ENCODE data around the gene TMEM30B. TPM values are rescaled to one million over a fixed set of nuclear protein-coding genes. Genes with fewer than 3 reads are reported as not detected.

Gene TMEM30B
- total RNA-seq, 2 donors from 2014 or later, result 2.0 to 3.7 TPM

- Histone ChIP-seq H3K36me3 (no peaks in the 10 kb centered on the region), H3K27ac (peak overlapping the region; percentile 73 to 78), H3K9me3 (no peaks in the 10 kb centered on the region), H3K4me3 (peak overlapping the region; percentile 44 to 61), H3K27me3 (no peaks in the 10 kb centered on the region), H3K4me1 (peaks cover 0 to 16% of the 10 kb centered on the region in 2 donors)
- no peak for DNase-seq (ENCODE audit: low spot score)
- TF ChIP-seq CTCF (IDR thresholded peaks at IDR 0.05), result no peak
These were observed 1.0 kb downstream of the TMEM30B start for GRCh38 chr14:61280092-61280525.

DNA sequence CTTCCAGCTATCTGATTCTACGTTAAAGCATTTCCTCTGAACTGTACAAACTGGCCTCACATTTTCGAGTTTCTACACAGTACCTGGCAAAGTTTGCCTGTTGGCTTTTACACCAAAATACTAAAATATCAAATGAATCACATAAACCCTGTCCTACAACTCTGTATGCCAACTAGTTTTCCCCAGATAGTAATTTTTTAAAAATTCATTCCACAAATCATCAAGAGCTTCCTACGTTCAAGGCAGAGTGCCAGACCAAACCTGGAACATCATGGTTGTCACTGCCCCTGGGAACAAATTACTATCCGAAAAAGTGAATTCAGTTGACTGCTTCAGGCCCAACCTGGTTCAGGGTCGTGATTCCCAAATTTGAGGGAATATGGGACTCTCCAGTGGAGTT is 2.1 kb downstream of the TMEM30B start:
- H3K9me3 ChIP-seq, result no peaks in the 10 kb centered on the region
- DNase-seq (ENCODE audit: low spot score), result no peak
- no peaks in the 10 kb centered on the region for H3K27me3 ChIP-seq
- H3K27ac ChIP-seq, result no peak overlapping the region
- H3K4me1 ChIP-seq, result peaks cover 0 to 16% of the 10 kb centered on the region in 2 donors
- no peak for TF ChIP-seq CTCF (IDR thresholded peaks at IDR 0.05)
- H3K4me3 ChIP-seq, result no peak overlapping the region
- H3K36me3 ChIP-seq, result no peaks in the 10 kb centered on the region

- no peak for TF ChIP-seq CTCF (IDR thresholded peaks at IDR 0.05)
- no peak overlapping the region for H3K4me3 ChIP-seq
- no peaks in the 10 kb centered on the region for H3K9me3 ChIP-seq
These were observed 3.4 kb downstream of the TMEM30B start for GRCh38 chr14:61277784-61278183.

DNA sequence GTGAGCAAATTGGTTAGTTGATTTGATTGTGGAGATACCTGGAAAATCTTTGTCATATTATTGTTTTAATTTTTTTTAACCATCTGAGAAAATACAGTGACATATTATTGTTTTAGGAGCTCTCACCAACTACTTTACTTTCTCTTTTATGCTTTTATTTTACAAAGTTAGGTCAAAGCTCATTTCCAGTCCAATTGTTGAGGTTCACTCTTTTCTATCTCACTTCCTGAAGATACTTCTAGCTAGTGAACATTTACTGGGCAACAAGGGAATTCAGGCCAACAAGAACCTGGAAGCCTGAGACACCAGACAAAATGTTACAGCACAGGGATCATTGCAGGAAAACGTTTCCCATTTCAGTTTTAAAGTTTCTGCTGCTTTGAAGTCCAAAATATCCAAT is 3.9 kb downstream of the TMEM30B start:
- Histone ChIP-seq H3K27me3 (no peaks in the 10 kb centered on the region), H3K4me1 (peaks cover 0 to 16% of the 10 kb centered on the region in 2 donors), H3K36me3 (no peaks in the 10 kb centered on the region), H3K27ac (no peak overlapping the region), H3K9me3 (no peaks in the 10 kb centered on the region), H3K4me3 (no peak overlapping the region)
- no peak for TF ChIP-seq CTCF (IDR thresholded peaks at IDR 0.05)
- DNase-seq (ENCODE audit: low spot score), result no peak

More at GRCh38 chr14:61277784-61278183, 3.4 kb downstream of the TMEM30B start:
- H3K36me3 ChIP-seq, result no peaks in the 10 kb centered on the region
- H3K27me3 ChIP-seq, result no peaks in the 10 kb centered on the region
- no peak overlapping the region for H3K27ac ChIP-seq
- H3K4me1 ChIP-seq, result peaks cover 0 to 16% of the 10 kb centered on the region in 2 donors
- DNase-seq (ENCODE audit: low spot score), result no peak

DNA sequence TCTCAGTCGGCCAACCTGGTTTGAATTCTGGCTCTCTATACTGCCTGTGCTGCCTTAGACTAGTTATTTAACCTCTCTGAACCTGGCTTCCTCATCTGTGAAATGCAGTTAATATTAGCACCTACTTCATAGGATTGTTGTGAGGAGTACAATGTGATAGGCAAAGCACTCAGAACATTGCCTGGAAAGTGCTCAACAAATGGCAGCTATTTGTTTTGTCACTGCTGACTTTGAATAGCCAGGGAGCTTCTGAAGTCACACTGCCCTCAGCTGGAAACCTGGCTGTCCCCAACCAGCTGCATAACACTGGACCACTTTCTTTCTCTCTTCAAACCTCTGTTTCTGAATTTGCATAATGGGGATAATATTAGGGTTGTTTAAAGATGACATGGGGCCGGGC is 9.6 kb downstream of the TMEM30B start:
- TF ChIP-seq CTCF (IDR thresholded peaks at IDR 0.05), result no peak
- Histone ChIP-seq H3K4me1 (no peaks in the 10 kb centered on the region), H3K36me3 (no peaks in the 10 kb centered on the region), H3K27ac (no peak overlapping the region), H3K27me3 (no peaks in the 10 kb centered on the region), H3K9me3 (no peaks in the 10 kb centered on the region), H3K4me3 (no peak overlapping the region)
- no peak for DNase-seq (ENCODE audit: low spot score)

- Histone ChIP-seq H3K4me3 (no peak overlapping the region), H3K36me3 (no peaks in the 10 kb centered on the region), H3K4me1 (no peaks in the 10 kb centered on the region), H3K27ac (no peak overlapping the region), H3K9me3 (no peaks in the 10 kb centered on the region), H3K27me3 (no peaks in the 10 kb centered on the region)
- no peak for DNase-seq (ENCODE audit: low spot score)
- no peak for TF ChIP-seq CTCF (IDR thresholded peaks at IDR 0.05)
These were observed 10.4 kb downstream of the TMEM30B start for GRCh38 chr14:61270714-61271113.
